Muscle layer of duodenum (tissue), 2 donors: ENCODE measurements around the gene DOCK9.
"Not testable (repeated sequence)": the region's sequence is repeated elsewhere in the genome, so short reads cannot be mapped to it uniquely, and the experiment has no call there.

Experiments
- H3K27ac ChIP-seq: one replicate; pipeline ENCODE4 v1.7.0; 2013; ENCODE audit warnings: mild to moderate bottlenecking, low read length
- H3K27me3 ChIP-seq: one replicate; pipeline ENCODE4 v1.7.0; 2013; ENCODE audit warnings: low read depth, mild to moderate bottlenecking, control low read depth, low read length
- H3K36me3 ChIP-seq, 2 donors: one replicate each; pipeline ENCODE4 v1.7.0; 2013; ENCODE audit warnings: low read length in 2 of 2, control low read depth in 1 of 2, mild to moderate bottlenecking in 1 of 2; ENCODE audit not compliant: insufficient read depth in 2 of 2, control insufficient read depth in 1 of 2
- H3K4me1 ChIP-seq, 2 donors: one replicate each; pipeline ENCODE4 v1.7.0; 2013; ENCODE audit warnings: low read length in 2 of 2, mild to moderate bottlenecking in 2 of 2, control low read depth in 1 of 2, moderate library complexity in 1 of 2; ENCODE audit not compliant: insufficient read depth in 2 of 2, control insufficient read depth in 1 of 2
- H3K4me3 ChIP-seq, 2 donors: one replicate each; pipeline ENCODE4 v1.7.0; 2013; ENCODE audit warnings: low read length in 2 of 2, low read depth in 1 of 2, mild to moderate bottlenecking in 1 of 2
- H3K9me3 ChIP-seq, 2 donors: one replicate each; pipeline ENCODE4 v1.7.0; 2013; ENCODE audit warnings: low read length in 2 of 2, control low read depth in 1 of 2, mild to moderate bottlenecking in 1 of 2; ENCODE audit not compliant: control insufficient read depth in 1 of 2
- donor health status: healthy.

The DOCK9 gene

DNA sequence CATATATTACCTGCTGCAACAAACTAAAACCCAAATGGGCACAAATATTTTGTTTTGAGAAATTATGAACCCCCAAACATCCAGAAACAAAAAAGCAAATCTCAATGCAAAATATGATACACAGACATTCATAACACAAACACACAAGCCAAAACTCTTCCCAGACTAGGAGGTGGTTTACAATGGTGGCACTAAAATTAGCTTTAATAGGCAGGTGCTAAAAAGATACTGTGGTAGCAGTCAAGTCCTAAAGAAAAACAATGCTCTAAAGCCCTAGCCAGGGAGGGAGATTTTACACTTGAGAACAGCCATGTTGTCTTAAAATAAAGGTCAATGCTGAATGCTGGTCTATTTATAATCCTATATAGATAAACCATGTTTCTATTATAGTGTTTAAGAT is 65.0 kb downstream of the DOCK9 start:
- no peaks in the 10 kb centered on the region for H3K27me3 ChIP-seq
- peaks cover 0 to 10% of the 10 kb centered on the region in 2 donors for H3K36me3 ChIP-seq
- H3K4me3 ChIP-seq = no peak overlapping the region
- H3K27ac ChIP-seq = no peak overlapping the region
- H3K9me3 ChIP-seq = no peaks in the 10 kb centered on the region
- peaks cover 0 to 15% of the 10 kb centered on the region in 2 donors for H3K4me1 ChIP-seq

DNA sequence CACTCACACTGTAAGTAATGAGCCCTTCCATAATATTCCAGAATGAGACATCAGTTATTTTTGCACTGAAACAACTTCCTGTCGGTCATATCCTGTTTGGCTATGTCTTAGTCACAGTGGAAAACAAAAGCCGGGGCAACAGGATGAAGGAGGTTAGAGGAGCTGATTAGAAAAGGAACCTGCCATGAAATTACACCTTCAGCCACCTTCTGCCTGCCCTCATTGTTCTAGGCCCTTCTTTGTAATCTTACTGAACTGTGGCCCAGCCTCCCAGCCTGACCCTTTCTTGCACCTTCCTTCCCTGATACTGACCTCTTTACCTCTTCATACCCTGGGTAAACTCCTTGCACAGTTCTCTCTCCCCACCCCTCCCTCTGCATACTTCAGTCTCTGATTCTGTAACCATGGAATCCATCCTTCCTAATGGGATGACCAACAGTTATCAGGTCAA is 67.3 kb downstream of the DOCK9 start:
- no peak overlapping the region for H3K4me3 ChIP-seq
- peaks cover 0 to 9% of the 10 kb centered on the region in 2 donors for H3K4me1 ChIP-seq
- peak overlapping the region; percentile 49 for H3K27ac ChIP-seq
- H3K27me3 ChIP-seq = no peaks in the 10 kb centered on the region
- H3K36me3 ChIP-seq = peaks cover 0 to 17% of the 10 kb centered on the region in 2 donors
- no peaks in the 10 kb centered on the region for H3K9me3 ChIP-seq

- no peak overlapping the region for H3K4me3 ChIP-seq
- no peak overlapping the region for H3K27ac ChIP-seq
- peaks cover 0 to 11% of the 10 kb centered on the region in 2 donors for H3K36me3 ChIP-seq
- H3K4me1 ChIP-seq = peaks cover 0 to 9% of the 10 kb centered on the region in 2 donors
- no peaks in the 10 kb centered on the region for H3K27me3 ChIP-seq
- H3K9me3 ChIP-seq = no peaks in the 10 kb centered on the region
Measured at GRCh38 chr13:98909016-98909415, 68.8 kb downstream of the DOCK9 start.

- no peaks in the 10 kb centered on the region for H3K9me3 ChIP-seq
- H3K27ac ChIP-seq = no peak overlapping the region
- no peaks in the 10 kb centered on the region for H3K27me3 ChIP-seq
- no peak overlapping the region for H3K4me3 ChIP-seq
- H3K36me3 ChIP-seq = peaks cover 8 to 16% of the 10 kb centered on the region in 2 donors
- H3K4me1 ChIP-seq = peaks cover 0 to 4% of the 10 kb centered on the region in 2 donors
Measured at GRCh38 chr13:98906746-98907502, 70.9 kb downstream of the DOCK9 start.

DNA sequence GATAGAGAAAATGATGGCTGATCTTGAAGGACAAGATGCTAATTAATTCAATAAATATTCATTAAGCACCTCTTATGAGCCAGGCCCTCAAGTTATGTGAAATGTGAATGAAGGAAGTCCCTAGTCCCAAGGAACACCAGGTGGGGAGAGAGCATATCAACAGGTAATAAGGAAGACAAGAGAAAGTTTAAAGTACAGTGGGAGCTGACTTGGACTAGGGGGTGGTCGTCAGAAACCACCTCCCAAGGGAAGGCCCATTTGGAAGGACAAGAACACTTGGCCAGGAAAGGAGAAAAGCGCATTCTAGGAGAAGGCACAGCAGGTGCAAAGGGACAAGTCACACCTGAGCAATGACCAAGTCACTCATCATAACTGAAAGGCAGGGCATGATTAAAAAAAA is 72.7 kb downstream of the DOCK9 start:
- Histone ChIP-seq H3K4me3 (no peak overlapping the region), H3K36me3 (peaks cover 15 to 33% of the 10 kb centered on the region in 2 donors), H3K27me3 (no peaks in the 10 kb centered on the region)

GRCh38 chr13:98900442-98900841 is 77.4 kb downstream of the DOCK9 start:
- Histone ChIP-seq H3K27ac (no peak overlapping the region), H3K27me3 (no peaks in the 10 kb centered on the region), H3K36me3 (peaks cover 15 to 59% of the 10 kb centered on the region in 2 donors), H3K9me3 (no peaks in the 10 kb centered on the region), H3K4me1 (no peaks in the 10 kb centered on the region), H3K4me3 (no peak overlapping the region)

More for the DNA sequence above, 72.7 kb downstream of the DOCK9 start:
- H3K9me3 ChIP-seq = no peaks in the 10 kb centered on the region
- peaks cover 0 to 4% of the 10 kb centered on the region in 2 donors for H3K4me1 ChIP-seq
- H3K27ac ChIP-seq = no peak overlapping the region

DNA sequence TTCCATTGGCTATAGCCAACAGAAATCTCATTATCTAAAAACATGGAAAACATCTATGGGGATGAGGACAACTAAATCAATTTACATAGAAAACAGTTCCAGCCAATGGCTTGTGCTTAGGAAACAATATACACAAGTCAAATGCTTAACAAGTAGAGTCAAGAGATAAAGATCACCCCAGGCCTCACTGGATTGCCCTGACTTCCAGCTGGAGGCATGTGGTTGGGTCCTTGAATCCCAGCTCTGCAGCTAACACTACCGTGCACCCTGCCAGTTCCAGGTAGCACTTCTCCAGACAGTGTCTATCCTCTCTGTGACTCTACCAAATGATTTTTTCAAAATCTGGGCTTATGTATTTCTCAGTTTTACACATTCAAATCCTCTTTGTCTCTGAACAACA is 80.2 kb downstream of the DOCK9 start:
- no peaks in the 10 kb centered on the region for H3K27me3 ChIP-seq
- peaks cover 15 to 66% of the 10 kb centered on the region in 2 donors for H3K36me3 ChIP-seq
- no peaks in the 10 kb centered on the region for H3K9me3 ChIP-seq
- H3K4me1 ChIP-seq = no peaks in the 10 kb centered on the region
- H3K4me3 ChIP-seq = no peak overlapping the region
- H3K27ac ChIP-seq = no peak overlapping the region

GRCh38 chr13:98896868-98897144 is 81.1 kb downstream of the DOCK9 start:
- no peak overlapping the region for H3K27ac ChIP-seq
- no peak overlapping the region for H3K4me3 ChIP-seq
- no peaks in the 10 kb centered on the region for H3K9me3 ChIP-seq
- no peaks in the 10 kb centered on the region for H3K4me1 ChIP-seq
- H3K27me3 ChIP-seq = no peaks in the 10 kb centered on the region
- peaks cover 6 to 61% of the 10 kb centered on the region in 2 donors for H3K36me3 ChIP-seq

- H3K27ac ChIP-seq = no peak overlapping the region
- H3K36me3 ChIP-seq = peaks cover 6 to 55% of the 10 kb centered on the region in 2 donors
- H3K4me3 ChIP-seq = no peak overlapping the region
- H3K27me3 ChIP-seq = no peaks in the 10 kb centered on the region
- H3K9me3 ChIP-seq = no peaks in the 10 kb centered on the region
- H3K4me1 ChIP-seq = no peaks in the 10 kb centered on the region
Measured at GRCh38 chr13:98896083-98896867, 81.6 kb downstream of the DOCK9 start.

- H3K27me3 ChIP-seq, H3K4me1 ChIP-seq, H3K9me3 ChIP-seq, H3K4me3 ChIP-seq, H3K27ac ChIP-seq: not testable (repeated sequence)
- peaks cover 0 to 41% of the 10 kb centered on the region in 2 donors for H3K36me3 ChIP-seq
Measured at GRCh38 chr13:98894814-98895213, 83.0 kb downstream of the DOCK9 start.

- H3K36me3 ChIP-seq = peaks cover 0 to 37% of the 10 kb centered on the region in 2 donors
- no peaks in the 10 kb centered on the region for H3K9me3 ChIP-seq
- no peak overlapping the region for H3K4me3 ChIP-seq
- H3K4me1 ChIP-seq = peaks cover 0 to 7% of the 10 kb centered on the region in 2 donors
- no peaks in the 10 kb centered on the region for H3K27me3 ChIP-seq
- no peak overlapping the region for H3K27ac ChIP-seq
Measured at GRCh38 chr13:98893371-98893770, 84.5 kb downstream of the DOCK9 start.
